Heart left ventricle (tissue), 13 donors: ENCODE data around the gene MED25.

Experiments used
- POLR2A ChIP-seq, 2 donors: fragments of 450-650 bp; IDR thresholded peaks; one replicate each; pipeline ENCODE4 v1.6.1; 2017; ENCODE audit warnings: antibody characterized with exemption in 2 of 2, mild to moderate bottlenecking in 2 of 2, moderate library complexity in 2 of 2
- TF ChIP-seq, protein P1 (sequence below), 12 donors: fragments of 200-600 bp; sonication (generic) in 4 of 12; IDR thresholded peaks; one replicate each; pipeline versions ENCODE4 v1.5.0 to v1.8.0; 2018 to 2022; ENCODE audit warnings: antibody characterized with exemption in 12 of 12, mild to moderate bottlenecking in 5 of 12
- donor health status: ischemic (EF 13 %, LVEDD 7.1; RV severe dilation, severe dysfunction).
- donor health status: DM: no; HTN: yes; CAD: no.
- donor health status: DM: no; HTN: no; CAD: no.
- donor health status: ischemic (EF 25% LVEDD 6.9; RV normal size, moderate dysfunction).
- donor health status: ischemic (EF 25% LVEDD 5.7; RV mildly dilated, moderate dysfunction).
- donor health status: ischemic (EF 35%, LVEDD 5.7; RV mildly dilated, moderate dysfunction).
- donor health status: nonischemic (EF 11% LVEDD 7.7; RV severe dilation, severe dysfunction).
- donor health status: DM: yes; HTN: yes; CAD: no.
- donor health status: PGD.
- donor health status: ischemic (EF 29% LVEDD 5.4; RV normal size, mild dysfunction).
- donor health status: nonischemic (EF 23%, LVEDD 6.1; RV moderate dilation, normal function).

DNA sequence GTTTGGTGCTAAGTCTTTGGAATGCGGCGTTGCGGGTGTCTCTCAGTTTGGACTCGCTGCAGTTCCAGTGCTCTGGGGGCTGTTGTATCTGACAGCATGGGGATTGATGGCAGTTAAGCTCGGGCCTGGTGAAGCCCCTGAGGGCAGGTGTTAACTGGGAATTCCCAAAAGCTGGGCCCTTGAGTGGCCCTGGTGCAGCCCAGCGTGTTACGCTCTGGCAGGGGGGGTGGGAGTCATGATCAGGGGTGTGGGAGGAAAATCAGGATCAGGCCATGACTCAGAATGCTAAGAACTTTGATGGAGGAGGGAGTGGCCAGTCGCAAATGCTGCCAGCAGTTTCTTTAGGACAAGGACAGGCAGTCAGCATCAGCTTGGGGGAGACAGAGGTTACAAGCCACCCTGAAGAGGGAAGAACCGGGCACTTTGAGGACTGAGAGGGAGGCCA, 31.7 kb upstream of the MED25 start:
- TF ChIP-seq, protein P1, sequence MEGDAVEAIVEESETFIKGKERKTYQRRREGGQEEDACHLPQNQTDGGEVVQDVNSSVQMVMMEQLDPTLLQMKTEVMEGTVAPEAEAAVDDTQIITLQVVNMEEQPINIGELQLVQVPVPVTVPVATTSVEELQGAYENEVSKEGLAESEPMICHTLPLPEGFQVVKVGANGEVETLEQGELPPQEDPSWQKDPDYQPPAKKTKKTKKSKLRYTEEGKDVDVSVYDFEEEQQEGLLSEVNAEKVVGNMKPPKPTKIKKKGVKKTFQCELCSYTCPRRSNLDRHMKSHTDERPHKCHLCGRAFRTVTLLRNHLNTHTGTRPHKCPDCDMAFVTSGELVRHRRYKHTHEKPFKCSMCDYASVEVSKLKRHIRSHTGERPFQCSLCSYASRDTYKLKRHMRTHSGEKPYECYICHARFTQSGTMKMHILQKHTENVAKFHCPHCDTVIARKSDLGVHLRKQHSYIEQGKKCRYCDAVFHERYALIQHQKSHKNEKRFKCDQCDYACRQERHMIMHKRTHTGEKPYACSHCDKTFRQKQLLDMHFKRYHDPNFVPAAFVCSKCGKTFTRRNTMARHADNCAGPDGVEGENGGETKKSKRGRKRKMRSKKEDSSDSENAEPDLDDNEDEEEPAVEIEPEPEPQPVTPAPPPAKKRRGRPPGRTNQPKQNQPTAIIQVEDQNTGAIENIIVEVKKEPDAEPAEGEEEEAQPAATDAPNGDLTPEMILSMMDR (IDR thresholded peaks at IDR 0.05) = no peak
- TF ChIP-seq POLR2A (IDR thresholded peaks at IDR 0.05) = no peak
